Nephron (organoid): ENCODE measurements around the gene SAMMSON.
A peak's percentile ranks its signal among the peaks of the same experiment; 100 is the strongest.

ENCODE experiments used
- H3K27ac Mint-ChIP-seq, 3 experiments: 2 replicates each; pipeline ENCODE4 v1.8.0; 2020; ENCODE audit warnings: mixed read lengths in 3 of 3, mild to moderate bottlenecking in 2 of 3, moderate library complexity in 1 of 3
- H3K27me3 Mint-ChIP-seq: 2 replicates; pipeline ENCODE4 v1.8.0; 2021; ENCODE audit warnings: low read depth, mild to moderate bottlenecking, moderate library complexity, mixed read lengths
- H3K36me3 Mint-ChIP-seq: 2 replicates; pipeline ENCODE4 v1.8.0; 2020; ENCODE audit warnings: low read depth, mixed read lengths
- H3K4me1 Mint-ChIP-seq: 2 replicates; pipeline ENCODE4 v1.8.0; 2020; ENCODE audit warnings: mixed read lengths
- H3K4me3 Mint-ChIP-seq, 3 experiments: 2 replicates each; pipeline ENCODE4 v1.8.0; 2020; ENCODE audit warnings: mild to moderate bottlenecking in 3 of 3, mixed read lengths in 3 of 3, moderate library complexity in 2 of 3
- H3K9me3 Mint-ChIP-seq: 2 replicates; pipeline ENCODE4 v1.8.0; 2020; ENCODE audit warnings: mixed read lengths
- CTCF ChIP-seq, 3 experiments: fragments of 200-600 bp; sonication (generic); IDR thresholded peaks; one replicate each; pipeline ENCODE4 v1.5.0; 2021; ENCODE audit warnings: antibody characterized with exemption in 3 of 3; ENCODE audit not compliant: unreplicated experiment in 3 of 3

Gene SAMMSON

DNA sequence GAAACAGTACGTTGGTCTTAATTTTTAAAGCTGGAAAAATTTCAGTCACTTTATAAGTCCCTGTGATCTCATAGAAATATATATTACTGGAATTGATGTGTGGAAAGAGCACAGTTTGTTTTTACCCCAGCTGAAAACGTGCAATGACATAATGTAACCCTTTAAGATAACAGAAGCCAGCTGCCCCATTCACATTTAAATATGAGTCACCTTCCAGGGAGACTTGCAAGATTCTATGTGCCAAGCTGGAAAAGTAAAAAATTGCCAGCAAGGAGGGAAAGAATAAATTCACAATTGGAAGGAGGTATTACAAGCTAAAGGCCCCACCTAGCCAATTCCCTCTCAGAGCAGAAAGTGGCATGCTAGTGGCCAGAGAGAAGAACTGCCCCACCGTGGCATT is 50.2 kb downstream of the SAMMSON start:
- no peak for TF ChIP-seq CTCF (IDR thresholded peaks at IDR 0.05; ENCODE audit: unreplicated experiment in 3 of 3)
- no peaks in the 10 kb centered on the region for H3K36me3 Mint-ChIP-seq
- no peak overlapping the region for H3K4me3 Mint-ChIP-seq
- no peaks in the 10 kb centered on the region for H3K4me1 Mint-ChIP-seq
- no peaks in the 10 kb centered on the region for H3K9me3 Mint-ChIP-seq
- H3K27ac Mint-ChIP-seq: no peak overlapping the region
- H3K27me3 Mint-ChIP-seq: no peaks in the 10 kb centered on the region

GRCh38 chr3:70053293-70053692 is 53.8 kb downstream of the SAMMSON start:
- no peak for TF ChIP-seq CTCF (IDR thresholded peaks at IDR 0.05; ENCODE audit: unreplicated experiment in 3 of 3)
- Mint-ChIP-seq H3K27me3 (no peaks in the 10 kb centered on the region), H3K4me3 (no peak overlapping the region), H3K27ac (no peak overlapping the region), H3K4me1 (no peaks in the 10 kb centered on the region), H3K36me3 (no peaks in the 10 kb centered on the region), H3K9me3 (no peaks in the 10 kb centered on the region)

- Mint-ChIP-seq H3K4me1 (no peaks in the 10 kb centered on the region), H3K4me3 (no peak overlapping the region), H3K36me3 (no peaks in the 10 kb centered on the region), H3K27ac (no peak overlapping the region), H3K9me3 (no peaks in the 10 kb centered on the region), H3K27me3 (no peaks in the 10 kb centered on the region)
- TF ChIP-seq CTCF (IDR thresholded peaks at IDR 0.05; ENCODE audit: unreplicated experiment in 3 of 3): no peak
Observed at GRCh38 chr3:70056081-70056480, 56.5 kb downstream of the SAMMSON start.

- Mint-ChIP-seq H3K4me3 (no peak overlapping the region), H3K27me3 (no peaks in the 10 kb centered on the region), H3K4me1 (no peaks in the 10 kb centered on the region), H3K36me3 (no peaks in the 10 kb centered on the region), H3K9me3 (no peaks in the 10 kb centered on the region), H3K27ac (no peak overlapping the region)
- TF ChIP-seq CTCF (IDR thresholded peaks at IDR 0.05; ENCODE audit: unreplicated experiment in 3 of 3): no peak
Observed at GRCh38 chr3:70057426-70057825, 57.9 kb downstream of the SAMMSON start.

- H3K27ac Mint-ChIP-seq: no peak overlapping the region
- no peak for TF ChIP-seq CTCF (IDR thresholded peaks at IDR 0.05; ENCODE audit: unreplicated experiment in 3 of 3)
- peaks cover 4% of the 10 kb centered on the region for H3K27me3 Mint-ChIP-seq
- H3K4me1 Mint-ChIP-seq: peaks cover 7% of the 10 kb centered on the region
- no peaks in the 10 kb centered on the region for H3K36me3 Mint-ChIP-seq
- no peaks in the 10 kb centered on the region for H3K9me3 Mint-ChIP-seq
- no peak overlapping the region for H3K4me3 Mint-ChIP-seq
Observed at GRCh38 chr3:70061096-70061495, 61.6 kb downstream of the SAMMSON start.

- H3K9me3 Mint-ChIP-seq: no peaks in the 10 kb centered on the region
- H3K27ac Mint-ChIP-seq: no peak overlapping the region
- TF ChIP-seq CTCF (IDR thresholded peaks at IDR 0.05; ENCODE audit: unreplicated experiment in 3 of 3): peak; percentile 75 to 79 (median 78)
- H3K36me3 Mint-ChIP-seq: no peaks in the 10 kb centered on the region
- peaks cover 4% of the 10 kb centered on the region for H3K27me3 Mint-ChIP-seq
- no peak overlapping the region for H3K4me3 Mint-ChIP-seq
- H3K4me1 Mint-ChIP-seq: peaks cover 27% of the 10 kb centered on the region
Observed at GRCh38 chr3:70064194-70064779, 64.8 kb downstream of the SAMMSON start.
